Hepatocyte (in vitro differentiated cells): Measurements from ENCODE around the gene CX3CR1.

Source experiments
- EZH2 ChIP-seq: fragments of 200-600 bp; sonication (generic); IDR thresholded peaks from 2 replicates; pipeline ENCODE4 v1.6.1; 2016; ENCODE audit warnings: antibody characterized with exemption, mild to moderate bottlenecking, borderline replicate concordance
- EZH2phosphoT487 ChIP-seq: fragments of 200-600 bp; sonication (generic); IDR thresholded peaks from one replicate; pipeline ENCODE4 v1.6.1; 2018; ENCODE audit warnings: antibody characterized with exemption, mild to moderate bottlenecking, low read depth, moderate library complexity; ENCODE audit not compliant: unreplicated experiment, severe bottlenecking
- TF ChIP-seq, protein P1 (sequence below): fragments of 200-600 bp; sonication (generic); IDR thresholded peaks from 2 replicates; pipeline ENCODE4 v1.5.1; 2016; ENCODE audit warnings: antibody characterized with exemption, mild to moderate bottlenecking; ENCODE audit not compliant: poor library complexity

- TF ChIP-seq, protein P1, sequence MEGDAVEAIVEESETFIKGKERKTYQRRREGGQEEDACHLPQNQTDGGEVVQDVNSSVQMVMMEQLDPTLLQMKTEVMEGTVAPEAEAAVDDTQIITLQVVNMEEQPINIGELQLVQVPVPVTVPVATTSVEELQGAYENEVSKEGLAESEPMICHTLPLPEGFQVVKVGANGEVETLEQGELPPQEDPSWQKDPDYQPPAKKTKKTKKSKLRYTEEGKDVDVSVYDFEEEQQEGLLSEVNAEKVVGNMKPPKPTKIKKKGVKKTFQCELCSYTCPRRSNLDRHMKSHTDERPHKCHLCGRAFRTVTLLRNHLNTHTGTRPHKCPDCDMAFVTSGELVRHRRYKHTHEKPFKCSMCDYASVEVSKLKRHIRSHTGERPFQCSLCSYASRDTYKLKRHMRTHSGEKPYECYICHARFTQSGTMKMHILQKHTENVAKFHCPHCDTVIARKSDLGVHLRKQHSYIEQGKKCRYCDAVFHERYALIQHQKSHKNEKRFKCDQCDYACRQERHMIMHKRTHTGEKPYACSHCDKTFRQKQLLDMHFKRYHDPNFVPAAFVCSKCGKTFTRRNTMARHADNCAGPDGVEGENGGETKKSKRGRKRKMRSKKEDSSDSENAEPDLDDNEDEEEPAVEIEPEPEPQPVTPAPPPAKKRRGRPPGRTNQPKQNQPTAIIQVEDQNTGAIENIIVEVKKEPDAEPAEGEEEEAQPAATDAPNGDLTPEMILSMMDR: no peak
- TF ChIP-seq EZH2 (no peak), EZH2phosphoT487 (no peak)
These were observed 38.3 kb downstream of the CX3CR1 start for GRCh38 chr3:39241561-39241960.
